ENCODE measurements around the gene GALNTL6. TPM values are rescaled to one million over a fixed set of nuclear protein-coding genes. Genes with fewer than 3 reads are reported as not detected.

The GALNTL6 gene
- not detected in 2 replicates for total RNA-seq

DNA sequence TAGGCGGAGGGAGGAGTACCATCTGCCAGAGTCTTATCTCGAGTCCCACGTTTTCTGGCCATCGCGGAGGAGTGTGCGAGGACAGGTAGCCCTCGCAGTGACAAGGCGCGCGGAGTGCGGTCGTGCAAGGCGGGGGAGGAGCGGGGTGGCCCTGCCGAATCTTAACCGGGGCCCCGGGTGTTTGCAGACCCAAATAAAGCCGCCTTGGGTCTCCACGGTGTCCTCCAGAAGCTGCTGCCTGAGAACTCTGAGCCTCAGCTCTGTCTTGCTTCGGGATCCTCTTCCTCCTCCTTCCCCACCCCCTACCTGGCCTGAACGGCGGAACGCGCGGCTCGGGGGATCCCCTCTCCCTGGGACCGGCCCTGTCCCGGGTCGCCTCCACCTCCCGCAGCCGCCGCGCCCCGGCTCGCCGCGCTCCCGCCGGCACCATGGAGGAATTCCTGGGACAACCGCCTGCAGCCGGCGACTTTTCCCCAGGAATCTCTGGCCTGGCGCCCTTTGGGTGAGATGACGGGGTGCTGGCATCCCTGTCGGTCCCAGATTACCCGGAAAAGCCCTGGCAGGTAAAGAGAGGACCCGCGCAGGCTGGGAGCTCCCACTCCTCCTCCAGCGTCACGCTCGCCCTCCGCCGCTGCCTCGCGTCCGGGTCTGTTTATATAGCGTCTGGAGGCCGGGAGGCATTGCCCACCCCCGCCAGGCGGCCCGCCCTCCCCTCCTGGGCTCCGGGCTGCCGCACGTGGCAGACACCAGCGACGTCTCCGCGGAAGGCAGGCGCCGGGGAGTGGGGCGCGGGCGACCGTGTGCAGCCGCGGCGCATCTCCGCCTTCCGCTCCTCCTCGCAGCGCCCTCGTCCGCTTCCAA lies at the start of gene GALNTL6:
GALNTL6 (plus strand) TSS at position 740 of the 861 bp plus-strand sequence.

